ENCODE measurements around the gene PFKFB4. TPM values are rescaled to one million over a fixed set of nuclear protein-coding genes. Genes with fewer than 3 reads are reported as not detected.

The PFKFB4 gene
- total and polyA plus RNA-seq, 9 of the 15 experiments (the other 6 are each of a cell fraction or from before 2014, with no cell fraction given), result 0.92 to 56.3 (median 13.5) TPM

DNA sequence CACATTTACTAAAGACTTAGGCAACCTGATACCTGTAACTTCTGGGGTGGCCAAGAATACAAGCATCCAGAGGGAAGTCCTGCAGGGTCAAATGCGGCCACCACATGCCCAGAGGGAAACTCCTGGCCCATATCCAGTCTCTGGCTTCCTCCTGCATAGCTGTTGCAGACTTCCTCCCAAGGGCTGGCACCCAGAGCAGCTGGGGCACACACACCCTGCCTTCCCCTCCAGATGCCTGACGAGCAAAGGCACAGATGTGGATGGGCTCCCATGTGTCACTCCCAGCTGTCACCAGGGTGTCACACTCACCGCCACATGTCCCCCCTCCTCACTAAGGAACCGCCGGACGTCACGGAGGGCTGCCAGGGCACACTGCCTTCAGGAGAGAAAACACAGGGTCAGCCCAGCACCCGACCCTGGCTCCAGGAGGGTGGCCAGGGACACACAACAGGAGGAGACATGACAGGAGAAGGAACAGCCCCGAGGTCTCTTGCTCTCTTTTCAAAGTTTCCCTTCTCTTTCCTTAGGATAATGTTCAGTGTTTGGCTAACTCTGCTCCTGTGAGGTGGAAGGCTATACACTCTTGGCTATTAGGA lies 13.2 kb downstream of the PFKFB4 start (continued):
- TF ChIP-seq, protein P1, sequence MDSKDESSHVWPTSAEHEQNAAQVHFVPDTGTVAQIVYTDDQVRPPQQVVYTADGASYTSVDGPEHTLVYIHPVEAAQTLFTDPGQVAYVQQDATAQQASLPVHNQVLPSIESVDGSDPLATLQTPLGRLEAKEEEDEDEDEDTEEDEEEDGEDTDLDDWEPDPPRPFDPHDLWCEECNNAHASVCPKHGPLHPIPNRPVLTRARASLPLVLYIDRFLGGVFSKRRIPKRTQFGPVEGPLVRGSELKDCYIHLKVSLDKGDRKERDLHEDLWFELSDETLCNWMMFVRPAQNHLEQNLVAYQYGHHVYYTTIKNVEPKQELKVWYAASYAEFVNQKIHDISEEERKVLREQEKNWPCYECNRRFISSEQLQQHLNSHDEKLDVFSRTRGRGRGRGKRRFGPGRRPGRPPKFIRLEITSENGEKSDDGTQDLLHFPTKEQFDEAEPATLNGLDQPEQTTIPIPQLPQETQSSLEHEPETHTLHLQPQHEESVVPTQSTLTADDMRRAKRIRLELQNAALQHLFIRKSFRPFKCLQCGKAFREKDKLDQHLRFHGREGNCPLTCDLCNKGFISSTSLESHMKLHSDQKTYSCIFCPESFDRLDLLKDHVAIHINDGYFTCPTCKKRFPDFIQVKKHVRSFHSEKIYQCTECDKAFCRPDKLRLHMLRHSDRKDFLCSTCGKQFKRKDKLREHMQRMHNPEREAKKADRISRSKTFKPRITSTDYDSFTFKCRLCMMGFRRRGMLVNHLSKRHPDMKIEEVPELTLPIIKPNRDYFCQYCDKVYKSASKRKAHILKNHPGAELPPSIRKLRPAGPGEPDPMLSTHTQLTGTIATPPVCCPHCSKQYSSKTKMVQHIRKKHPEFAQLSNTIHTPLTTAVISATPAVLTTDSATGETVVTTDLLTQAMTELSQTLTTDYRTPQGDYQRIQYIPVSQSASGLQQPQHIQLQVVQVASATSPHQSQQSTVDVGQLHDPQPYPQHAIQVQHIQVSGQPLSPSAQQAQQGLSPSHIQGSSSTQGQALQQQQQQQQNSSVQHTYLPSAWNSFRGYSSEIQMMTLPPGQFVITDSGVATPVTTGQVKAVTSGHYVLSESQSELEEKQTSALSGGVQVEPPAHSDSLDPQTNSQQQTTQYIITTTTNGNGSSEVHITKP (IDR thresholded peaks at IDR 0.05; ENCODE audit: partially characterized antibody), result no peak
- no peak for TF ChIP-seq IRF2 (CRISPR knock-in tag; IDR thresholded peaks at IDR 0.05)

DNA sequence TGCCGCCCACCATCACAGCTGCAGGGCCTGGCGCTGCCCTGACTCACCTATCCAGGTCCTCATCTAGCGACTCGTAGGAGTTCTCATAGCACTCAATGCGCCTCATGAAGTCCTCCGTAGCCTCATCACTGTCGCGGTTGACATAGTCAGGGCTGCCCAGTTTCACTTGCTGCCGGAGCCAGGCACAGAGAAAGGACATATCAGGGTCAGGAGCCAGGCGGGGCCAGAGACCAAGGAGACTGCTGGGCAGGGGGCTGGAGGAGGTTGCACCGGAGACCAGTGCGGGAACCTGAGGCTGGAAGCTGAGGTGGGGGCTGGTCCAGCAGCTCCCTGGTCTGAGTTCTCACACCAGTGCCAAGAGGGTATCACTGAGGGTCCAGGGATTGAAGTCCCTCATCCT lies 18.2 kb downstream of the PFKFB4 start:
- FAIRE-seq (no peak), DNase-seq (ENCODE audit: extremely low read depth in 1 of 4, low spot score in 3 of 4) (no peak), ATAC-seq (no peak)
- Histone ChIP-seq H3K9me3 (replicated peaks; ENCODE audit: control insufficient read depth, insufficient read depth, low read depth, low read length) (no peaks in the 10 kb centered on the region), H3K27me3 (ENCODE audit: control insufficient read depth in 2 of 2, insufficient read depth in 2 of 2, low read length in 2 of 2) (no peaks in the 10 kb centered on the region), H3K4me3 (no peak overlapping the region), H2AFZ (ENCODE audit: low read depth, low read length) (no peak overlapping the region), H3K4me2 (ENCODE audit: insufficient read depth, low read length) (no peak overlapping the region), H3K4me1 (replicated peaks in 1 of 2; ENCODE audit: control insufficient read depth in 2 of 2, insufficient read depth in 2 of 2, low read length in 2 of 2) (no peaks in the 10 kb centered on the region), H3K9me1 (ENCODE audit: control insufficient read depth, insufficient read depth, low read length) (peaks cover 4% of the 10 kb centered on the region), H3K9ac (ENCODE audit: insufficient read depth in 1 of 2, low read depth in 2 of 2, low read length in 2 of 2) (peak overlapping the region in 1 of 2 experiments; percentile 52; a peak in 1 of 4 replicates), H4K20me1 (replicated peaks; ENCODE audit: control insufficient read depth, insufficient read depth, low read length) (no peaks in the 10 kb centered on the region), H3K27ac (ENCODE audit: extremely low read depth, low read depth, low read length) (no peak overlapping the region), H3K36me3 (ENCODE audit: control insufficient read depth, insufficient read depth, low read length) (peaks cover 66% of the 10 kb centered on the region), H3K79me2 (ENCODE audit: control insufficient read depth, insufficient read depth, low read length) (no peaks in the 10 kb centered on the region)
- intact Hi-C loops (cut with micrococcal nuclease), result no loop called here
- WGBS (ENCODE audit: insufficient coverage, low coverage, missing lambda C conversion rate), result 88% methylated on average over 12 of the region's 12 CpGs
- in situ Hi-C loops (cut with MboI), result no loop called here
- ChIA-PET POLR2A (no interaction called here), CTCF (ENCODE audit: low intra/inter-chr PET ratio) (no interaction called here)
- no TSS peak for BruUV-seq (replicated peaks)
- no peak for TF ChIP-seq EGR1 (conservative IDR thresholded peaks at IDR 0.05)
- TF ChIP-seq, protein P2, sequence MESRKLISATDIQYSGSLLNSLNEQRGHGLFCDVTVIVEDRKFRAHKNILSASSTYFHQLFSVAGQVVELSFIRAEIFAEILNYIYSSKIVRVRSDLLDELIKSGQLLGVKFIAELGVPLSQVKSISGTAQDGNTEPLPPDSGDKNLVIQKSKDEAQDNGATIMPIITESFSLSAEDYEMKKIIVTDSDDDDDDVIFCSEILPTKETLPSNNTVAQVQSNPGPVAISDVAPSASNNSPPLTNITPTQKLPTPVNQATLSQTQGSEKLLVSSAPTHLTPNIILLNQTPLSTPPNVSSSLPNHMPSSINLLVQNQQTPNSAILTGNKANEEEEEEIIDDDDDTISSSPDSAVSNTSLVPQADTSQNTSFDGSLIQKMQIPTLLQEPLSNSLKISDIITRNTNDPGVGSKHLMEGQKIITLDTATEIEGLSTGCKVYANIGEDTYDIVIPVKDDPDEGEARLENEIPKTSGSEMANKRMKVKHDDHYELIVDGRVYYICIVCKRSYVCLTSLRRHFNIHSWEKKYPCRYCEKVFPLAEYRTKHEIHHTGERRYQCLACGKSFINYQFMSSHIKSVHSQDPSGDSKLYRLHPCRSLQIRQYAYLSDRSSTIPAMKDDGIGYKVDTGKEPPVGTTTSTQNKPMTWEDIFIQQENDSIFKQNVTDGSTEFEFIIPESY (CRISPR knock-in tag; IDR thresholded peaks at IDR 0.05), result peak; percentile 20; the same call in 1 of the 2 replicates

Measured in K562 (cell line).